Prostate gland (tissue), 2 donors: ENCODE data around the gene CHPT1.

Source experiments
- POLR2A ChIP-seq: fragments of 450-650 bp; IDR thresholded peaks from one replicate; pipeline ENCODE4 v1.6.1; 2016; ENCODE audit warnings: antibody characterized with exemption, mild to moderate bottlenecking
- POLR2AphosphoS5 ChIP-seq: sonication (generic); formaldehyde crosslinking; IDR thresholded peaks from one replicate; pipeline ENCODE4 v1.6.1; 2017; ENCODE audit warnings: antibody characterized with exemption
- TF ChIP-seq, protein P1 (sequence below), 4 experiments: fragments of 200-600 bp in 2 of 4; fragments of 450-650 bp in 2 of 4; sonication (generic) in 2 of 4; IDR thresholded peaks; 1 replicate in 3 of 4; 2 replicates in 1 of 4; pipeline ENCODE4 v1.5.1; 2016 to 2019; ENCODE audit warnings: antibody characterized with exemption in 4 of 4, mild to moderate bottlenecking in 2 of 4, moderate library complexity in 2 of 4

DNA sequence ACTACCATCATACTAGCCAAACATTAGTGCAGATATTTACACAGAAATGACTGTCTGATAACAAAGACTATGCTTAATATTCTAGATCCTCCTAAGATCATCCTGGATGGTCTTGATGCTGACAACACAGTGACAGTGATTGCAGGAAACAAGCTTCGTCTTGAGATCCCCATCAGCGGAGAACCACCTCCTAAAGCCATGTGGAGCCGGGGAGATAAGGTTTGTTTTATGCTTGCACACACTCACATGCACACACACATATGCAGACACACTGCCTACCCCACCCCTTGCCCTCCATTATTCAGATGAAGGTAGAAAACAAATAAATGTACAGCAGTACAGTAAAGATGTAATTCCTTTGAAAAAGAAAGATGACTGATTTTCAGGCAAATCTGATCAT, 44.4 kb upstream of the CHPT1 start:
- TF ChIP-seq POLR2A (no peak), POLR2AphosphoS5 (no peak)
- TF ChIP-seq, protein P1, sequence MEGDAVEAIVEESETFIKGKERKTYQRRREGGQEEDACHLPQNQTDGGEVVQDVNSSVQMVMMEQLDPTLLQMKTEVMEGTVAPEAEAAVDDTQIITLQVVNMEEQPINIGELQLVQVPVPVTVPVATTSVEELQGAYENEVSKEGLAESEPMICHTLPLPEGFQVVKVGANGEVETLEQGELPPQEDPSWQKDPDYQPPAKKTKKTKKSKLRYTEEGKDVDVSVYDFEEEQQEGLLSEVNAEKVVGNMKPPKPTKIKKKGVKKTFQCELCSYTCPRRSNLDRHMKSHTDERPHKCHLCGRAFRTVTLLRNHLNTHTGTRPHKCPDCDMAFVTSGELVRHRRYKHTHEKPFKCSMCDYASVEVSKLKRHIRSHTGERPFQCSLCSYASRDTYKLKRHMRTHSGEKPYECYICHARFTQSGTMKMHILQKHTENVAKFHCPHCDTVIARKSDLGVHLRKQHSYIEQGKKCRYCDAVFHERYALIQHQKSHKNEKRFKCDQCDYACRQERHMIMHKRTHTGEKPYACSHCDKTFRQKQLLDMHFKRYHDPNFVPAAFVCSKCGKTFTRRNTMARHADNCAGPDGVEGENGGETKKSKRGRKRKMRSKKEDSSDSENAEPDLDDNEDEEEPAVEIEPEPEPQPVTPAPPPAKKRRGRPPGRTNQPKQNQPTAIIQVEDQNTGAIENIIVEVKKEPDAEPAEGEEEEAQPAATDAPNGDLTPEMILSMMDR (IDR thresholded peaks at IDR 0.05), result no peak
